SJSA1 (cell line): ENCODE data around the gene PTRH2. TPM values are rescaled to one million over a fixed set of nuclear protein-coding genes. Genes with fewer than 3 reads are reported as not detected.

Experiments
- DNase-seq, 2 experiments: peaks; one replicate each; pipeline ENCODE4 v3.0.0-alpha.2; 2015 to 2020; ENCODE audit warnings: low spot score in 2 of 2, low read depth in 1 of 2
- H3K27ac ChIP-seq: fragments of 250-450 bp; sonication (Bioruptor Pico); 2 replicates; pipeline ENCODE4 v1.5.1; 2020; ENCODE audit warnings: mild to moderate bottlenecking, moderate library complexity
- H3K27me3 ChIP-seq: fragments of 250-450 bp; sonication (Bioruptor Pico); replicated peaks from 2 replicates; pipeline ENCODE4 v1.5.1; 2020; ENCODE audit warnings: mild to moderate bottlenecking, moderate library complexity
- H3K36me3 ChIP-seq: fragments of 250-450 bp; sonication (Bioruptor Pico); 2 replicates; pipeline ENCODE4 v1.5.1; 2020; ENCODE audit warnings: mild to moderate bottlenecking
- H3K4me1 ChIP-seq: fragments of 250-450 bp; sonication (Bioruptor Pico); replicated peaks from 2 replicates; pipeline ENCODE4 v1.6.1; 2021; ENCODE audit warnings: mild to moderate bottlenecking
- H3K4me3 ChIP-seq: fragments of 250-450 bp; sonication (Bioruptor Pico); 2 replicates; pipeline ENCODE4 v1.5.1; 2020; ENCODE audit warnings: mild to moderate bottlenecking
- H3K9me3 ChIP-seq: fragments of 250-450 bp; sonication (Bioruptor Pico); replicated peaks from 2 replicates; pipeline ENCODE4 v1.5.1; 2020; ENCODE audit warnings: mild to moderate bottlenecking
- total RNA-seq: library from RNA; depleted of rRNA; stranded (reverse); fragments of >200 nt; shearing (Covaris generic); gene quantifications from 2 replicates; pipeline ENCODE4 v1.2.3, GENCODE V29; 2014

PTRH2 gene
- total RNA-seq, 1 experiment from 2014 or later: 40.5 TPM

DNA sequence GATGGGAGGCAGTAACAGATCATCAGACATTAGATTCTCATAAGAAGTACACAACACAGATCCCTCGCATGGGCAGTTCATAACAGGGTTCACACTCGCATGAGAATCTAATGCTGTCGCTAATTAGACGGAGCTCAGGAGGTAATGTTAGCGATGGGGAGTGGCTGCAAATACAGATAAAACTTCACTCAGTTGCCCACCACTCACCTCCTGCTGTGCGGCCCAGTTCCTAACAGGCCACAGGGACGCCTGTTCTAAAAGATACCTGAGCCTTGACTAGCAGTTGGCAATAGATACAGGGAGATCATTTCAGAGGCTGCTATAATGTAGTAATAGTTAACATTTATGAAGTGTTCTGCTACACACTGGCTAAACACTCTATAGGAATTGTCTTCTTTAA lies 4.9 kb downstream of the PTRH2 start:
- Histone ChIP-seq H3K9me3 (no peaks in the 10 kb centered on the region; the same call in 1 of the 2 replicates), H3K36me3 (peaks cover 68% of the 10 kb centered on the region), H3K27me3 (no peaks in the 10 kb centered on the region), H3K4me1 (peaks cover 5% of the 10 kb centered on the region), H3K4me3 (no peak overlapping the region), H3K27ac (no peak overlapping the region)
- DNase-seq: no peak

DNA sequence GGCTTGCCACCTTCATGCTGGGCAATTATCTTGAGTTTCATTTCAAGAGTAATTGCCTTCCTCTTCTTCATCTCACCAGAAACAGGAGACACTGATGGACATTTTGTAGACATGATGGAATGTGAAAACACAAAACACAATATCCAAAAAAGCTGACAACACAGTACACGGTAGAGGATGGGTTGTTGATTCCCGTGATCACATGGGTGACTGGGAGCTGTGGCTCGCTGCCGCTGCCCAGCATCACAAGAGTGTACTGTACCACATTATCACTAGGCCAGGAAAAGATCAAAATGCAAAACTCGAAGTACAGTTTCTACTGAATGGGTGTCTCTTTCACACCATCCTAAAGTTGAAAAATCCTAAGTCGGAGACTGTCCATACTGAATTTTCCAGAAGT lies 7.4 kb downstream of the PTRH2 start:
- H3K4me3 ChIP-seq: no peak overlapping the region
- H3K27me3 ChIP-seq: no peaks in the 10 kb centered on the region
- H3K4me1 ChIP-seq: no peaks in the 10 kb centered on the region
- no peak overlapping the region for H3K27ac ChIP-seq
- H3K9me3 ChIP-seq: no peaks in the 10 kb centered on the region; the same call in 1 of the 2 replicates
- peaks cover 86% of the 10 kb centered on the region for H3K36me3 ChIP-seq
- no peak for DNase-seq

DNA sequence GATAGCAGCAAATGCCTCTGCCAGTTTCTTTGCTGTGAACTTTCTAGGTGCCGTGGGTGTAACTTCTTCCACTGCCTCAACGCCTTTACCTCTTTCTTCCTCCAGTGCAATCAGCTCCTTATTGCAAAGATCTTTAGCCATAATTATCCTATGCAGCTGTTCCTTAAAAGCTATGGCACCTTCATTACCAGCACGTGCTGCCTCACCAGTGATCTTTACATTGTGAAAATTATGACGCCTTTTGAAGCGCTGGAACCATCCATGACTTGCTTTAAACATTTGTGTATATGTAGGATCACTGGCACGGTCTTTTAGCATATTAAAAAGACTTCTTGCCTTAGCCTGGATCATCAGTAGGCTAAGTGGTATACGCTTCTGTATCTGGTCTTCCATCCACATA lies 8.0 kb downstream of the PTRH2 start:
- Histone ChIP-seq H3K4me1 (no peaks in the 10 kb centered on the region), H3K27ac (no peak overlapping the region), H3K4me3 (no peak overlapping the region), H3K27me3 (no peaks in the 10 kb centered on the region), H3K36me3 (peaks cover 87% of the 10 kb centered on the region), H3K9me3 (no peaks in the 10 kb centered on the region; the same call in 1 of the 2 replicates)
- no peak for DNase-seq

DNA sequence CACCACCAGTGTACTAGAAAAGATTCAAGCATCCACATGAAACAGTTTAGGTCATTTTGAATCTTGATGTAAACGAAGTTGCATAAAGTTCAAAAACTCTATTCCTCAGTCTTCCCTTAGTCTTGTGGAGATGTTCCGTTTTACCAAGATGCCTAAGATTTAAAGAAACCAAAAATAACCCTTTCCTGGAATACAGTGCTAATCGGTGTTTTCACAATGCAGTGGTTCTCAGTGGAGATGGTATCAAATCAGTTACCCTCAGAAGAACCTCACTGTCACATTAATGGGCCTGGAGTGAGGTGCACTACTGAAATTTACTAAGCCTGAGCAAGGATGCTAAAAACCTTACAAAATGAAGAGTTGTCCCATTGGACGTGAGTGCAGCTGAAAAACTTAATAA lies 9.1 kb downstream of the PTRH2 start:
- Histone ChIP-seq H3K27ac (no peak overlapping the region), H3K4me3 (no peak overlapping the region), H3K36me3 (peaks cover 91% of the 10 kb centered on the region), H3K27me3 (no peaks in the 10 kb centered on the region), H3K4me1 (no peaks in the 10 kb centered on the region), H3K9me3 (no peaks in the 10 kb centered on the region; the same call in 1 of the 2 replicates)
- no peak for DNase-seq

DNA sequence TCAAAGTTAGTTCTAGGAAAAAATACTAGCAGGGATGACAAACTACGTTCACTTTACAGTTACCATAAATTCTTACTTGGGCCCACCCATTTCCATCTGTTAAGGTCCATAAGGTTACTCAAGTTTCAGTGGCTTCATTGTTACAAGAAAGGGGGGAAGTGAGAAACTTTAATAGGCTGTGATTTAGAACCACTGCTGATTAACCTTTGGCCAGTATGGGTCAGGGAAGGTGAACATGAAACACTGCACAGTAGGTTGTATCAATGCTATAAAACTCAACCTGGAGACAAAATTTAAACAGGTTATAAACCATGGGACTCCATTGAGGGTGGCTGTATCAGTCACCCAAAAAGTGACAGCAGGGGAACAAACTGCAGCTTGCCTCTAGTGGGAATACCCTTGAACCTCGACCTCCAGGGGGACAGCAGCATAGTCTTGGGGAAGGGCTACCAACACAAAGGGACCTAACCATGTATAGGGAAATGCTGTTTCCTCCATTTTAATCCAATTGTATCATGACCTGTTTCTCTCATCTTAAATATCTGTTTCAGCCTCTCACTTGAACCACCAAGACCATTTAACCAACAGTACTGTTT lies 10.4 kb downstream of the PTRH2 start:
- Histone ChIP-seq H3K27me3 (no peaks in the 10 kb centered on the region), H3K9me3 (no peaks in the 10 kb centered on the region; the same call in 1 of the 2 replicates), H3K4me3 (no peak overlapping the region), H3K4me1 (no peaks in the 10 kb centered on the region), H3K36me3 (peaks cover 95% of the 10 kb centered on the region), H3K27ac (peak overlapping the region; percentile 1; the same call in 1 of the 2 replicates)
- DNase-seq: no peak

DNA sequence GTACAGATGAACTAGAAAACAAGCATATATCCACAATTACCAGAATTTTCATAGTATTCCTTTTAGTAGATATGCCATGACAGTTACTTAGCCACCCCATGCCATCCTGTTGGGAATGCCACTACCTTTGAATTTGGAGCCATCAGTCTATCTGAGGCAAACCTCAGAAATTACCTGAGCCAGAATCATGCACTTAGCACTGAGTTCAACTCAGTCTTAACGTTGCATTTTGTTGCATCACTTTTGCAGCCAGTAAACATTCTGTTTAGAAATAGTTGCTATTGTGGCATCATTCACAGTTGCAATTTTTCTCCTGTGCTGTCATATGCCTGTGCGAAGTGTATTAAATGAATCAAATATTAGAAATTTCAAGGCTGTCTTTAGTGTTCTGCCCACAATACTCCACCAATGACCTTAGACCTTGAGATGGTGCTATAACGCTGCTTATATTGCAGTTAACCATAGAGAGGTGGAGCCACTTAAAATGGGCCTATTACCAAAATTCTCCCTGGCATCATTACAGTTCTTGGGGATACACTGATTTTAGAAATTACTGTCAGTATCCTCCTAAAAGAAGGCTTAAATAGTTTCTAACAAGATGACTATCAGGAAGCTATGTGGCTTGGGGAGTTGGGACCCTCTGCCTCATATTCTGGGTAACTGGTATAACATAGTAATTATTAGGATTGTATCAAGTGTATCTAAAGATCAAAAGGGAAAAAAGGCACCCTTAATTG lies 11.1 kb downstream of the PTRH2 start:
- Histone ChIP-seq H3K4me3 (no peak overlapping the region), H3K9me3 (no peaks in the 10 kb centered on the region; the same call in 1 of the 2 replicates), H3K27me3 (no peaks in the 10 kb centered on the region), H3K36me3 (peaks cover 96% of the 10 kb centered on the region), H3K4me1 (no peaks in the 10 kb centered on the region), H3K27ac (peak overlapping the region; percentile 1; the same call in 1 of the 2 replicates)
- DNase-seq: no peak

DNA sequence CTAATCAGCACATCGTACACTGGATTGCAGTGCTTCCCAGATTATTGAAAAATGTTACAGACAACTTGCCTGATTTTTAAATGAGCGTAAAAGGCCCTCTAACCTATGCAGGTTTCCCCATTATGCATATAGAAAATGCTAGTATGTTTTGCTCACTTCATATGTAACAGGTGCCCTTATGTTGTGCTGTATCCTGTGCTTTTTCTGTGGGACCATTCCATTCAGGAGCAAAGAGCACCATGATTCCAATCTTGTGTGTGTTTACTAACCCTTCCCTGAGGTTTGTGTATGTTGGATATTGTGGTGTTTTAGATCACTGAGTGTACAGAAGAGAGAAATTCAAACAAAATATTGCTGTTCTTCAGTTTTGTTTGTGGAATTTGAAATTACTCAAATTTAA lies 12.9 kb downstream of the PTRH2 start:
- H3K36me3 ChIP-seq: peaks cover 97% of the 10 kb centered on the region
- no peaks in the 10 kb centered on the region for H3K27me3 ChIP-seq
- H3K27ac ChIP-seq: no peak overlapping the region

DNA sequence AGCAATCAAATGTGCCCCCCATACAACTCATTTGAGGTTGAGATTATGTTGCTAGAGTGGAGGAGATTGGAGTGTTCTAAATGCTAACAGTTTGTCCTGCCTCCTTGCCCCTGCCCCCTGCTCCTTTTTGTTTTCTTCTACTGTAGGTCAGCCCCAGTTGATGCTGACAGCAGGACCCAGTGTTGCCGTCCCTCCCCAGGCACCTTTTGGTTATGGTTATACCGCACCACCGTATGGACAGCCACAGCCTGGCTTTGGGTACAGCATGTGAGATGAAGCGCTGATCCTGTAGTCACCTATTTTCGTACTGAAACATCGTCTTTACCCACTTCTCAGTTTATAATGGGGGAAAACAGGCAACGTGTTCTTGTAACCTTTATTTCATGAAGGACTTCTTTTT lies 13.6 kb downstream of the PTRH2 start:
- H3K4me1 ChIP-seq: no peaks in the 10 kb centered on the region
- no peaks in the 10 kb centered on the region for H3K27me3 ChIP-seq
- H3K9me3 ChIP-seq: no peaks in the 10 kb centered on the region
- peaks cover 97% of the 10 kb centered on the region for H3K36me3 ChIP-seq
- no peak for DNase-seq
- no peak overlapping the region for H3K4me3 ChIP-seq
- no peak overlapping the region for H3K27ac ChIP-seq

More for the DNA sequence above, 12.9 kb downstream of the PTRH2 start:
- Histone ChIP-seq H3K9me3 (no peaks in the 10 kb centered on the region; the same call in 1 of the 2 replicates), H3K4me1 (no peaks in the 10 kb centered on the region), H3K4me3 (no peak overlapping the region)
- no peak for DNase-seq

DNA sequence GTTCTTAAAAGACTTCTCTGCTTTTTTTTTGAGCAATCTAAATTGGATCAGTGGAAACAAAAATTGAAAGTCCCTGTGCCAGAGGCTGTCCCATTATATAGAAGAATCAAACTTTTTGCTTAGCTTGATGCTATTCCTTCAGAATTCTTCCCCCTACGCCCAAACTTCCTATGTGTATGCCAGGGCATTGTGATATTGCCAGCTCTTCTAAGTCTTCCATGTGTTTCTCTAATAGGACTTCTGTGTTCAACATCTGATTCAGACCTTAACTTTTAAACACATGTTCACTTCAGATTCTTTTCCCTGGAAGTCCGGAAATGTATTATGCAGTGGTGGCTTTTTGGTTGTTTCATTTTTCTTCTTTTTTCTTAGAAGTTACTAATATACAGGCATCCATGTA lies 18.7 kb downstream of the PTRH2 start:
- no peak for DNase-seq
- H3K4me3 ChIP-seq: no peak overlapping the region
- peaks cover 97% of the 10 kb centered on the region for H3K36me3 ChIP-seq
- H3K27me3 ChIP-seq: no peaks in the 10 kb centered on the region
- no peaks in the 10 kb centered on the region for H3K4me1 ChIP-seq
- H3K9me3 ChIP-seq: no peaks in the 10 kb centered on the region
- no peak overlapping the region for H3K27ac ChIP-seq

DNA sequence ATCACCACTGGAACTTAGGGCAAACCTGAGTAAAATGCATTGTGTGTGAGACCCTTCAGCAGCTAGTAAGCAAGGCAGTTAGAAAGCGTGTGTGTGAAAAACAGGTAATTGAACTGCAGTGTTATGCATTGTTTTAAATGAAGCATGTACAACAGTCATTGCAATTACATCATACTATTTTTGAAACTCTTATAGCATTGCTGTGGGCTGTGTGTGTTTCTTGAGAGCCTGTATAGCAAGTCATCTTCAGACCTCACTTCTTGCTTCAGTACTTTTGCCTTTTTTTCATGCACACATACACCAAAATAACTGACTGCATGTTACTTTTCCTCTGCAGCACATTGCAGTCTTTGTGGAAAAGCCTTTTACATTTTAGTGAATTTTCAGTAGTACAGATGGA lies 19.2 kb downstream of the PTRH2 start:
- Histone ChIP-seq H3K36me3 (peaks cover 98% of the 10 kb centered on the region), H3K4me3 (no peak overlapping the region), H3K27me3 (no peaks in the 10 kb centered on the region), H3K4me1 (no peaks in the 10 kb centered on the region), H3K9me3 (no peaks in the 10 kb centered on the region), H3K27ac (no peak overlapping the region)
- no peak for DNase-seq

DNA sequence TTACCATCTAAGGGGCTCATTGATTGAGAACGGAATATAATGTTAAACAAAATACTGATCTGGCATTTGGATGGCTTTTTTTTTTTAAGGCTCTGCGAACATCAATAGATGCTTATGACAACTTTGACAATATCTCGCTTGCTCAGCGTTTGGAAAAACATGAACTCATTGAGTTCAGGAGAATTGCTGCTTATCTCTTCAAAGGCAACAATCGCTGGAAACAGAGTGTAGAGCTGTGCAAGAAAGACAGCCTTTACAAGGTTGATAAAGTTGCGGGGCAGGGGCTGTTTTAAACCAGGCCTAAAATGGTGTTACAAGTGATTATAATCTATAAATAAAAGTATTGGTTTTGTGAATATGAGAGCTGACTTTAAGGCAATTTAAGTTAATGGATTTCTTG lies 22.3 kb downstream of the PTRH2 start:
- Histone ChIP-seq H3K4me3 (no peak overlapping the region), H3K9me3 (no peaks in the 10 kb centered on the region), H3K4me1 (no peaks in the 10 kb centered on the region), H3K27me3 (no peaks in the 10 kb centered on the region), H3K36me3 (peaks cover 100% of the 10 kb centered on the region), H3K27ac (no peak overlapping the region)
- no peak for DNase-seq

DNA sequence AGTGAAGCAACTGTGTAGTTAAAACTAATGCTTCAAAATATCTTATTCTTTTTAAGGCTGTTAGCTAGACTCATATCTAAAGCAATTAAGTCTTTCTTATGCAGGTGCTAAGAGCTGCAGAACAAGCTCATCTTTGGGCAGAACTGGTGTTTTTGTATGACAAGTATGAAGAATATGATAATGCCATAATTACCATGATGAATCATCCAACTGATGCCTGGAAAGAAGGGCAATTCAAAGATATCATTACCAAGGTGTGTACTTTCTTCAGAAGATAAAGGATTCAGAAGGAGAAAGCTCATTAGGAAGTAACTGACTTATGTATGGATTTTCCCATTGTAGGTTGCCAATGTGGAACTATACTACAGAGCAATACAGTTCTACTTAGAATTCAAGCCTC lies 23.9 kb downstream of the PTRH2 start:
- Histone ChIP-seq H3K9me3 (no peaks in the 10 kb centered on the region), H3K27ac (no peak overlapping the region), H3K4me3 (no peak overlapping the region), H3K36me3 (peaks cover 99% of the 10 kb centered on the region), H3K27me3 (no peaks in the 10 kb centered on the region), H3K4me1 (no peaks in the 10 kb centered on the region)
- no peak for DNase-seq

DNA sequence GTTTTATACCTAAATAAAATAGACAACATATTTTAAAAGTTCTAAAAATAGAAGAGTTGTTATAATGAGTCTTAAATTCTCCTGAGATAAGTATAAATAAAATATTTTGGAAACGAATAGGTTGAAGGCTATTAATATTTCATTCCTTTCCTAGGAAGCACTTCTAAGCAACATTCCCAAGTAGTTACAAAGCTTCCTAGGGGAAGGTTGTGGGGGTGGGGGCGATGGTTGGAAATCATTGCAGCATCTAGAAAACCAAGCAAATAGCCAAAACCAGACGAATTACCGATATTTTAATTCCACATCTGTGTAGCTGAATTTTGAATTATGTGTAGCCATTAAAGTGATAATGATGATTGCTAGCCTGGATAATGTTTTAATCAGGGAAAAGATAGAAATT lies 26.9 kb downstream of the PTRH2 start:
- H3K27ac ChIP-seq: no peak overlapping the region
- H3K36me3 ChIP-seq: peaks cover 99% of the 10 kb centered on the region
- H3K9me3 ChIP-seq: no peaks in the 10 kb centered on the region
- no peaks in the 10 kb centered on the region for H3K4me1 ChIP-seq
- H3K4me3 ChIP-seq: no peak overlapping the region
- H3K27me3 ChIP-seq: no peaks in the 10 kb centered on the region
- no peak for DNase-seq

DNA sequence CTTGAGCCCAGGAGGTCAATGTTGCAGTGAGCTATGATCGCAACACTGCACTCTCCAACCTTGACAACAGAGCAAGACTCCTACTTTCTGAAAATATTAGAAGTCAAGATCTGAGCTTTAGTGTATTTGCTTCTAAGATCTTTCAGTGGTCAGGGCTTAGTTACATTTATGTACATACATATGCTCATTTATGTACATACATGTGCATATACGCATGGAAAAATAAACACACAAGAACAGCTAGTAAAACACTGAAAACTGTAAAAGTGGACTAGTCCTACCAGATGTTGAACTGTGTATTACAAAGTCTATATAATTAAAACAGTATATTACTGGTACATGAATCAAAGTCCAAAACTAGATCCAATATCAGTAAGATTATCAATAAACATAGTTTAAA lies 28.3 kb downstream of the PTRH2 start:
- no peaks in the 10 kb centered on the region for H3K27me3 ChIP-seq
- H3K27ac ChIP-seq: no peak overlapping the region
- no peaks in the 10 kb centered on the region for H3K4me1 ChIP-seq
- peaks cover 99% of the 10 kb centered on the region for H3K36me3 ChIP-seq
- no peak for DNase-seq
- H3K9me3 ChIP-seq: no peaks in the 10 kb centered on the region
- H3K4me3 ChIP-seq: no peak overlapping the region
